Lower leg skin (tissue), 4 donors: ENCODE measurements around the gene PITPNC1. TPM values are rescaled to one million over a fixed set of nuclear protein-coding genes. Genes with fewer than 3 reads are reported as not detected.
A peak's percentile ranks its signal among the peaks of the same experiment; 100 is the strongest.

Experiments used
- DNase-seq, 2 donors: peaks; one replicate each; pipeline ENCODE4 v3.0.0-alpha.2; 2019; ENCODE audit warnings: low spot score in 2 of 2
- H3K4me3 ChIP-seq: fragments of 200-600 bp; sonication (generic); 2 replicates; pipeline ENCODE4 v1.5.1; 2017; ENCODE audit warnings: mild to moderate bottlenecking, low read depth; ENCODE audit not compliant: poor library complexity, severe bottlenecking
- CTCF ChIP-seq, 3 donors: fragments of 450-650 bp; IDR thresholded peaks; one replicate each; pipeline ENCODE4 v1.5.1; 2016; ENCODE audit warnings: antibody characterized with exemption in 3 of 3, mild to moderate bottlenecking in 3 of 3, moderate library complexity in 2 of 3
- POLR2A ChIP-seq, 2 donors: fragments of 450-650 bp; IDR thresholded peaks; one replicate each; pipeline ENCODE4 v1.6.1; 2016 to 2017; ENCODE audit warnings: antibody characterized with exemption in 2 of 2, mild to moderate bottlenecking in 1 of 2, moderate library complexity in 1 of 2
- WGBS, 2 donors: methylation state at CpG; one replicate each; pipeline ENCODE4 v1.1.5; 2018; 5-methylcytosine and 5-hydroxymethylcytosine counted together
- intact Hi-C: fragments of 100-400 bp; cut with DNase I; formaldehyde crosslinking; loops from one replicate; pipeline ENCODE4 v1.15.0; 2023; ENCODE audit warnings: low total_unique reads
- total RNA-seq, 4 donors: library from RNA; depleted of rRNA; stranded (reverse); fragments of >200 nt; gene quantifications; one replicate each; pipeline ENCODE4 v1.1.0, GENCODE V29; 2016

Gene PITPNC1
- total RNA-seq, 4 donors from 2014 or later: 1.7 to 8.2 (median 4.6) TPM

GRCh38 chr17:67517325-67517724, 140.2 kb downstream of the PITPNC1 start:
- TF ChIP-seq CTCF (IDR thresholded peaks at IDR 0.05) (no peak), POLR2A (IDR thresholded peaks at IDR 0.05) (no peak)
- intact Hi-C loops: no loop called here
- H3K4me3 ChIP-seq: no peak overlapping the region
- DNase-seq: no peak
- WGBS, 2 donors: 49 to 79% methylated on average over 1 of the region's 1 CpG

GRCh38 chr17:67518876-67519275, 141.8 kb downstream of the PITPNC1 start:
- TF ChIP-seq CTCF (IDR thresholded peaks at IDR 0.05) (no peak), POLR2A (IDR thresholded peaks at IDR 0.05) (no peak)
- DNase-seq: no peak
- WGBS, 2 donors: 67 to 85% methylated on average over 3 of the region's 3 CpGs
- no peak overlapping the region for H3K4me3 ChIP-seq
- intact Hi-C loops: no loop called here

GRCh38 chr17:67519801-67520251, 142.7 kb downstream of the PITPNC1 start:
- intact Hi-C loops: no loop called here
- no peak for DNase-seq
- no peak overlapping the region for H3K4me3 ChIP-seq
- TF ChIP-seq CTCF (IDR thresholded peaks at IDR 0.05) (no peak), POLR2A (IDR thresholded peaks at IDR 0.05) (no peak)
- WGBS, 2 donors: 72 to 85% methylated on average over 5 of the region's 5 CpGs

- TF ChIP-seq CTCF (IDR thresholded peaks at IDR 0.05) (no peak), POLR2A (IDR thresholded peaks at IDR 0.05) (no peak)
- intact Hi-C loops: no loop called here
- WGBS, 2 donors: 50 to 57% methylated on average over 13 of the region's 13 CpGs
- peak; percentile 71 to 90 for DNase-seq
- H3K4me3 ChIP-seq: no peak overlapping the region
Measured at GRCh38 chr17:67520252-67520906, 143.3 kb downstream of the PITPNC1 start.

- intact Hi-C loops: no loop called here
- 77 to 82% methylated on average over 10 of the region's 10 CpGs for WGBS, 2 donors
- DNase-seq: peak in 1 of 2 donors; percentile 31
- no peak overlapping the region for H3K4me3 ChIP-seq
- TF ChIP-seq POLR2A (IDR thresholded peaks at IDR 0.05) (no peak), CTCF (IDR thresholded peaks at IDR 0.05) (no peak)
Measured at GRCh38 chr17:67520916-67521774, 144.1 kb downstream of the PITPNC1 start.
